Keratinocyte (primary cell): Measurements from ENCODE around the gene MASP2. TPM values are rescaled to one million over a fixed set of nuclear protein-coding genes. Genes with fewer than 3 reads are reported as not detected.

Experiments
- DNase-seq: peaks from one replicate; pipeline ENCODE4 v3.0.0-alpha.2; 2011; ENCODE audit warnings: low read depth, missing footprints, low spot score
- FAIRE-seq: peaks from 2 replicates; lab custom pipeline; 2011; peaks lifted over from hg19 to GRCh38; lab: Jason Lieb, UNC
- H2AFZ ChIP-seq: 2 replicates; pipeline ENCODE4 v1.6.0; 2012; ENCODE audit warnings: low read length, control low read depth, inconsistent platforms; ENCODE audit not compliant: control insufficient read depth
- H3K27ac ChIP-seq: 2 replicates; pipeline ENCODE4 v1.5.1; 2011; ENCODE audit warnings: low read length; ENCODE audit not compliant: control insufficient read depth, insufficient read depth
- H3K27me3 ChIP-seq: 3 replicates; pipeline ENCODE4 v1.6.0; 2011; ENCODE audit warnings: low read length; ENCODE audit not compliant: control insufficient read depth, insufficient read depth; ENCODE audit errors: extremely low read depth
- H3K36me3 ChIP-seq, 2 experiments: 2 replicates in 1 of 2; 3 replicates in 1 of 2; pipeline ENCODE4 v1.5.1; 2011; ENCODE audit warnings: low read length in 2 of 2, mild to moderate bottlenecking in 1 of 2; ENCODE audit not compliant: control insufficient read depth in 2 of 2, insufficient read depth in 2 of 2; ENCODE audit errors: extremely low read depth in 1 of 2
- H3K4me1 ChIP-seq: 3 replicates; pipeline ENCODE4 v1.5.1; 2011; ENCODE audit warnings: low read length; ENCODE audit not compliant: control insufficient read depth, insufficient read depth; ENCODE audit errors: extremely low read depth
- H3K4me2 ChIP-seq: 3 replicates; pipeline ENCODE4 v1.6.0; 2011; ENCODE audit warnings: low read depth, low read length; ENCODE audit not compliant: control insufficient read depth, insufficient read depth; ENCODE audit errors: extremely low read depth
- H3K4me3 ChIP-seq, 3 experiments: fragments of 200-600 bp in 1 of 3; sonication (generic) in 1 of 3; 2 replicates in 2 of 3; 3 replicates in 1 of 3; pipeline ENCODE4 v1.5.1; 2011 to 2016; ENCODE audit warnings: low read length in 3 of 3, mild to moderate bottlenecking in 3 of 3, control low read depth in 2 of 3, inconsistent platforms in 1 of 3, low read depth in 1 of 3, mixed read lengths in 1 of 3, mixed run types in 1 of 3, moderate library complexity in 1 of 3; ENCODE audit not compliant: control insufficient read depth in 2 of 3, insufficient read depth in 2 of 3; ENCODE audit errors: extremely low read depth in 1 of 3
- H3K79me2 ChIP-seq: 2 replicates; pipeline ENCODE4 v1.6.0; 2012; ENCODE audit warnings: low read length; ENCODE audit not compliant: control insufficient read depth, insufficient read depth
- H3K9ac ChIP-seq: 3 replicates; pipeline ENCODE4 v1.6.0; 2011; ENCODE audit warnings: low read length; ENCODE audit not compliant: control insufficient read depth, insufficient read depth; ENCODE audit errors: extremely low read depth
- H3K9me1 ChIP-seq: 3 replicates; pipeline ENCODE4 v1.6.0; 2011; ENCODE audit warnings: low read length; ENCODE audit not compliant: control insufficient read depth, insufficient read depth; ENCODE audit errors: extremely low read depth
- H3K9me3 ChIP-seq: 2 replicates; pipeline ENCODE4 v1.5.1; 2012; ENCODE audit warnings: low read depth, low read length; ENCODE audit not compliant: control insufficient read depth
- H4K20me1 ChIP-seq: 3 replicates; pipeline ENCODE4 v1.6.0; 2011; ENCODE audit warnings: low read length; ENCODE audit not compliant: control insufficient read depth, insufficient read depth; ENCODE audit errors: extremely low read depth
- CTCF ChIP-seq, 3 experiments: IDR thresholded peaks in 1 of 3; conservative IDR thresholded peaks in 1 of 3; optimal IDR thresholded peaks in 1 of 3; 2 replicates in 2 of 3; 3 replicates in 1 of 3; pipeline versions ENCODE3 to v1.5.1; 2011; ENCODE audit warnings: low read length in 3 of 3, mild to moderate bottlenecking in 3 of 3, moderate library complexity in 2 of 3, control low read depth in 1 of 3, inconsistent platforms in 1 of 3; ENCODE audit not compliant: insufficient read depth in 2 of 3; ENCODE audit errors: extremely low read depth in 1 of 3
- EZH2 ChIP-seq: IDR thresholded peaks from one replicate; pipeline ENCODE4 v1.6.1; 2012; ENCODE audit warnings: inconsistent platforms, mild to moderate bottlenecking, low read length, moderate library complexity
- dilution Hi-C: fragments of 300-500 bp; cut with MboI; formaldehyde crosslinking; loops from one replicate; pipeline ENCODE4 v1.7.0; 2020; ENCODE audit warnings: low sequenced_read_pairs; ENCODE audit not compliant: extremely low pct_ligation_motif_present
- polyA plus RNA-seq, 5 experiments: library from polyadenylated mRNA; depleted of rRNA in 3 of 5; stranded (reverse) in 3 of 5; stranded (forward) in 1 of 5; unstranded in 1 of 5; fragments of >200 nt; gene quantifications; 1 replicate in 1 of 5; 2 replicates in 3 of 5; 3 replicates in 1 of 5; pipeline versions ENCODE4 v1.2.1 to v1.2.3, GENCODE V29; 2011 to 2012; ENCODE audit warnings: missing spikeins in 2 of 5, low read depth in 1 of 5, low replicate concordance in 1 of 5

Gene MASP2
- polyA plus RNA-seq, 1 donor (not counting 4 experiments of a cell fraction or from before 2014, with no cell fraction given): 0.03 TPM

GRCh38 chr1:11025618-11026017 lies 21.4 kb downstream of the MASP2 start:
- no peak for DNase-seq
- H3K4me1 ChIP-seq: peaks cover 16% of the 10 kb centered on the region
- no peaks in the 10 kb centered on the region for H3K27me3 ChIP-seq
- peaks cover 19% of the 10 kb centered on the region for H3K79me2 ChIP-seq
- dilution Hi-C loops: no loop called here
- H3K9ac ChIP-seq: no peak overlapping the region
- H2AFZ ChIP-seq: no peak overlapping the region
- peaks cover 3% of the 10 kb centered on the region for H3K9me1 ChIP-seq
- no peak overlapping the region for H3K4me3 ChIP-seq
- peaks cover 19 to 47% of the 10 kb centered on the region in 2 experiments for H3K36me3 ChIP-seq
- FAIRE-seq: no peak
- H3K27ac ChIP-seq: no peak overlapping the region
- no peak overlapping the region for H3K4me2 ChIP-seq
- TF ChIP-seq CTCF (optimal IDR thresholded peaks at IDR 0.05 in 1 of 3, IDR thresholded peaks at IDR 0.05 in 1 of 3, conservative IDR thresholded peaks at IDR 0.05 in 1 of 3; ENCODE audit: extremely low read depth in 1 of 3, insufficient read depth in 2 of 3, low read length in 3 of 3) (no peak), EZH2 (no peak)
- H4K20me1 ChIP-seq: peaks cover 7% of the 10 kb centered on the region
- no peaks in the 10 kb centered on the region for H3K9me3 ChIP-seq

GRCh38 chr1:11024874-11025203 lies 22.2 kb downstream of the MASP2 start:
- dilution Hi-C loops: no loop called here
- TF ChIP-seq CTCF (optimal IDR thresholded peaks at IDR 0.05 in 1 of 3, IDR thresholded peaks at IDR 0.05 in 1 of 3, conservative IDR thresholded peaks at IDR 0.05 in 1 of 3; ENCODE audit: extremely low read depth in 1 of 3, insufficient read depth in 2 of 3, low read length in 3 of 3): no peak
- TF ChIP-seq EZH2: no peak
- H3K27me3 ChIP-seq: no peaks in the 10 kb centered on the region
- peaks cover 3% of the 10 kb centered on the region for H3K9me1 ChIP-seq
- H3K4me1 ChIP-seq: peaks cover 16% of the 10 kb centered on the region
- H3K9me3 ChIP-seq: no peaks in the 10 kb centered on the region
- H3K27ac ChIP-seq: no peak overlapping the region
- H4K20me1 ChIP-seq: peaks cover 7% of the 10 kb centered on the region
- peaks cover 22% of the 10 kb centered on the region for H3K79me2 ChIP-seq
- no peak overlapping the region for H3K4me3 ChIP-seq
- no peak for DNase-seq
- peaks cover 22 to 50% of the 10 kb centered on the region in 2 experiments for H3K36me3 ChIP-seq
- H3K9ac ChIP-seq: no peak overlapping the region
- no peak overlapping the region for H3K4me2 ChIP-seq
- H2AFZ ChIP-seq: no peak overlapping the region
- FAIRE-seq: no peak
